HCT116 (cell line): ENCODE results near the gene PDE4B.

ENCODE experiments used
- CBX3 ChIP-seq: IDR thresholded peaks from 2 replicates; pipeline ENCODE4 v1.6.1; 2012; ENCODE audit warnings: low read depth
- POLR2A ChIP-seq: IDR thresholded peaks from 2 replicates; pipeline ENCODE4 v1.7.0; 2011; ENCODE audit warnings: borderline replicate concordance; ENCODE audit not compliant: insufficient read depth, insufficient read length; ENCODE audit errors: extremely low read depth
- TF ChIP-seq, protein P1 (sequence below), 3 experiments: fragments of 200-600 bp in 1 of 3; sonication (generic) in 1 of 3; IDR thresholded peaks in 2 of 3; conservative IDR thresholded peaks in 1 of 3; 2 replicates each; pipeline ENCODE4 v1.5.1; 2012 to 2017; ENCODE audit warnings: low read depth in 2 of 3, low read length in 2 of 3, antibody characterized with exemption in 1 of 3, borderline replicate concordance in 1 of 3, control low read depth in 1 of 3, mild to moderate bottlenecking in 1 of 3, mixed read lengths in 1 of 3, mixed run types in 1 of 3, moderate library complexity in 1 of 3; ENCODE audit not compliant: insufficient read depth in 1 of 3

- TF ChIP-seq, protein P1, sequence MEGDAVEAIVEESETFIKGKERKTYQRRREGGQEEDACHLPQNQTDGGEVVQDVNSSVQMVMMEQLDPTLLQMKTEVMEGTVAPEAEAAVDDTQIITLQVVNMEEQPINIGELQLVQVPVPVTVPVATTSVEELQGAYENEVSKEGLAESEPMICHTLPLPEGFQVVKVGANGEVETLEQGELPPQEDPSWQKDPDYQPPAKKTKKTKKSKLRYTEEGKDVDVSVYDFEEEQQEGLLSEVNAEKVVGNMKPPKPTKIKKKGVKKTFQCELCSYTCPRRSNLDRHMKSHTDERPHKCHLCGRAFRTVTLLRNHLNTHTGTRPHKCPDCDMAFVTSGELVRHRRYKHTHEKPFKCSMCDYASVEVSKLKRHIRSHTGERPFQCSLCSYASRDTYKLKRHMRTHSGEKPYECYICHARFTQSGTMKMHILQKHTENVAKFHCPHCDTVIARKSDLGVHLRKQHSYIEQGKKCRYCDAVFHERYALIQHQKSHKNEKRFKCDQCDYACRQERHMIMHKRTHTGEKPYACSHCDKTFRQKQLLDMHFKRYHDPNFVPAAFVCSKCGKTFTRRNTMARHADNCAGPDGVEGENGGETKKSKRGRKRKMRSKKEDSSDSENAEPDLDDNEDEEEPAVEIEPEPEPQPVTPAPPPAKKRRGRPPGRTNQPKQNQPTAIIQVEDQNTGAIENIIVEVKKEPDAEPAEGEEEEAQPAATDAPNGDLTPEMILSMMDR (IDR thresholded peaks at IDR 0.05 in 2 of 3, conservative IDR thresholded peaks at IDR 0.05 in 1 of 3; ENCODE audit: borderline replicate concordance in 1 of 3, insufficient read depth in 1 of 3, low read depth in 2 of 3, low read length in 2 of 3), result no peak
- TF ChIP-seq POLR2A (no peak), CBX3 (no peak)
These were observed 30.4 kb upstream of the PDE4B start for GRCh38 chr1:65762081-65762862.
